ACC112 (cell line): ENCODE results near the gene SSRP1.

Source experiments
- H2AFZ ChIP-seq: fragments of 200-600 bp; sonication (generic); one replicate; pipeline ENCODE4 v1.6.0; 2017; ENCODE audit warnings: antibody characterized with exemption, low read length; ENCODE audit not compliant: unreplicated experiment
- H3K27ac ChIP-seq: fragments of 200-600 bp; sonication (generic); 2 replicates; pipeline ENCODE4 v1.5.1; 2014; ENCODE audit warnings: low read depth, mild to moderate bottlenecking, antibody characterized with exemption, low read length, moderate library complexity
- H3K27me3 ChIP-seq: fragments of 200-600 bp; sonication (generic); 2 replicates; pipeline ENCODE4 v1.6.1; 2014; ENCODE audit warnings: mild to moderate bottlenecking, antibody characterized with exemption, low read length, moderate library complexity, mixed read lengths; ENCODE audit not compliant: insufficient read depth
- H3K36me3 ChIP-seq: fragments of 200-600 bp; sonication (generic); 2 replicates; pipeline ENCODE4 v1.6.1; 2016; ENCODE audit warnings: mild to moderate bottlenecking, antibody characterized with exemption, low read length, moderate library complexity, mixed read lengths; ENCODE audit not compliant: insufficient read depth
- H3K4me1 ChIP-seq: fragments of 200-600 bp; sonication (generic); one replicate; pipeline ENCODE4 v1.6.1; 2016; ENCODE audit warnings: low read length, mixed read lengths; ENCODE audit not compliant: insufficient read depth, unreplicated experiment, control insufficient read depth
- H3K4me3 ChIP-seq: fragments of 200-600 bp; sonication (generic); 2 replicates; pipeline ENCODE4 v1.5.1; 2014; ENCODE audit warnings: mild to moderate bottlenecking, low read depth, low read length
- H3K79me2 ChIP-seq: fragments of 200-600 bp; sonication (generic); one replicate; pipeline ENCODE4 v1.6.0; 2016; ENCODE audit warnings: low read length; ENCODE audit not compliant: control insufficient read depth, unreplicated experiment, insufficient read depth

SSRP1 gene

GRCh38 chr11:57324154-57324885 is 11.4 kb downstream of the SSRP1 start:
- H3K27me3 ChIP-seq: no peaks in the 10 kb centered on the region
- H3K27ac ChIP-seq: peak overlapping the region; percentile 91
- H3K36me3 ChIP-seq: peaks cover 17% of the 10 kb centered on the region; the same call in 1 of the 2 replicates
- H2AFZ ChIP-seq: no peak overlapping the region
- peaks cover 35% of the 10 kb centered on the region for H3K79me2 ChIP-seq
- peaks cover 37% of the 10 kb centered on the region for H3K4me1 ChIP-seq
- peak overlapping the region; percentile 95 for H3K4me3 ChIP-seq

- peaks cover 16% of the 10 kb centered on the region; the same call in 1 of the 2 replicates for H3K36me3 ChIP-seq
- peaks cover 38% of the 10 kb centered on the region for H3K79me2 ChIP-seq
- peak overlapping the region; percentile 91 for H3K27ac ChIP-seq
- H3K4me3 ChIP-seq: peak overlapping the region; percentile 95
- H2AFZ ChIP-seq: no peak overlapping the region
- H3K4me1 ChIP-seq: peaks cover 37% of the 10 kb centered on the region
- no peaks in the 10 kb centered on the region for H3K27me3 ChIP-seq
These were observed 11.9 kb downstream of the SSRP1 start for GRCh38 chr11:57323855-57324153.

- Histone ChIP-seq H2AFZ (no peak overlapping the region), H3K36me3 (peaks cover 14% of the 10 kb centered on the region; the same call in 1 of the 2 replicates), H3K79me2 (peaks cover 43% of the 10 kb centered on the region), H3K4me3 (peak overlapping the region; percentile 95), H3K27me3 (no peaks in the 10 kb centered on the region), H3K4me1 (peaks cover 40% of the 10 kb centered on the region), H3K27ac (peak overlapping the region; percentile 91)
These were observed 12.4 kb downstream of the SSRP1 start for GRCh38 chr11:57323167-57323854.

- Histone ChIP-seq H3K27me3 (no peaks in the 10 kb centered on the region), H3K4me1 (peaks cover 46% of the 10 kb centered on the region), H3K27ac (peak overlapping the region; percentile 91), H3K79me2 (peaks cover 48% of the 10 kb centered on the region), H2AFZ (peak overlapping the region; percentile 35), H3K36me3 (peaks cover 16% of the 10 kb centered on the region; the same call in 1 of the 2 replicates), H3K4me3 (peak overlapping the region; percentile 95)
These were observed 13.2 kb downstream of the SSRP1 start for GRCh38 chr11:57322256-57323166.

GRCh38 chr11:57321388-57322255 is 14.1 kb downstream of the SSRP1 start:
- Histone ChIP-seq H3K36me3 (peaks cover 18% of the 10 kb centered on the region; the same call in 1 of the 2 replicates), H3K4me3 (peak overlapping the region; percentile 95), H3K79me2 (peaks cover 52% of the 10 kb centered on the region), H2AFZ (peak overlapping the region; percentile 35), H3K4me1 (peaks cover 44% of the 10 kb centered on the region), H3K27me3 (no peaks in the 10 kb centered on the region), H3K27ac (peak overlapping the region; percentile 91)

- Histone ChIP-seq H3K4me3 (peak overlapping the region; percentile 95), H3K79me2 (peaks cover 52% of the 10 kb centered on the region), H3K4me1 (peaks cover 43% of the 10 kb centered on the region), H3K27me3 (no peaks in the 10 kb centered on the region), H3K36me3 (peaks cover 11% of the 10 kb centered on the region; the same call in 1 of the 2 replicates), H3K27ac (peak overlapping the region; percentile 91), H2AFZ (no peak overlapping the region)
These were observed 14.8 kb downstream of the SSRP1 start for GRCh38 chr11:57320719-57321387.

GRCh38 chr11:57320067-57320718 is 15.5 kb downstream of the SSRP1 start:
- H3K79me2 ChIP-seq: peaks cover 52% of the 10 kb centered on the region
- peaks cover 42% of the 10 kb centered on the region for H3K4me1 ChIP-seq
- H3K27me3 ChIP-seq: no peaks in the 10 kb centered on the region
- H2AFZ ChIP-seq: no peak overlapping the region
- H3K36me3 ChIP-seq: peaks cover 11% of the 10 kb centered on the region; the same call in 1 of the 2 replicates
- peak overlapping the region; percentile 95; the same call in 1 of the 2 replicates for H3K4me3 ChIP-seq
- H3K27ac ChIP-seq: no peak overlapping the region

- Histone ChIP-seq H3K79me2 (peaks cover 42% of the 10 kb centered on the region), H3K4me3 (no peak overlapping the region), H3K4me1 (peaks cover 39% of the 10 kb centered on the region), H3K27me3 (no peaks in the 10 kb centered on the region), H3K36me3 (peaks cover 11% of the 10 kb centered on the region; the same call in 1 of the 2 replicates), H2AFZ (no peak overlapping the region), H3K27ac (no peak overlapping the region)
These were observed 17.5 kb downstream of the SSRP1 start for GRCh38 chr11:57318178-57318577.

GRCh38 chr11:57316017-57316416 is 19.7 kb downstream of the SSRP1 start:
- H3K27me3 ChIP-seq: no peaks in the 10 kb centered on the region
- H3K4me3 ChIP-seq: no peak overlapping the region
- no peak overlapping the region for H2AFZ ChIP-seq
- H3K27ac ChIP-seq: no peak overlapping the region
- H3K79me2 ChIP-seq: peaks cover 28% of the 10 kb centered on the region
- peaks cover 39% of the 10 kb centered on the region for H3K4me1 ChIP-seq
- H3K36me3 ChIP-seq: peaks cover 11% of the 10 kb centered on the region; the same call in 1 of the 2 replicates
